Common myeloid progenitor, CD34-positive (primary cell): ENCODE results near the gene FCN1.

Experiments used
- CTCF ChIA-PET: fragments of 350-600 bp; sonication (Branson Sonifier 250); formaldehyde crosslinking; loops from one replicate; lab custom pipeline; 2021; ENCODE audit warnings: antibody characterized with exemption; lab: Charles Lee
- POLR2A ChIA-PET: fragments of 350-600 bp; sonication (Branson Sonifier 250); formaldehyde crosslinking; loops from one replicate; lab custom pipeline; 2021; ENCODE audit warnings: antibody characterized with exemption; lab: Charles Lee
- DNase-seq, 3 donors: peaks; one replicate each; pipeline versions ENCODE4 v3.0.0 to v3.0.0-alpha.2; 2013
- H3K27ac ChIP-seq, 2 experiments: 1 replicate in 1 of 2; 2 replicates in 1 of 2; pipeline ENCODE4 v1.7.0; 2013; ENCODE audit warnings: inconsistent platforms in 2 of 2, low read length in 2 of 2, mild to moderate bottlenecking in 2 of 2, low read depth in 1 of 2, moderate library complexity in 1 of 2; ENCODE audit not compliant: severe bottlenecking in 2 of 2, insufficient read depth in 1 of 2, poor library complexity in 1 of 2
- H3K27me3 ChIP-seq, 5 experiments: replicated peaks in 2 of 5; 1 replicate in 3 of 5; 2 replicates in 2 of 5; pipeline versions ENCODE4 v1.6.1 to v1.7.0; 2013; ENCODE audit warnings: low read length in 4 of 5, mild to moderate bottlenecking in 2 of 5, moderate library complexity in 2 of 5, inconsistent platforms in 1 of 5; ENCODE audit not compliant: insufficient read depth in 5 of 5, control insufficient read depth in 4 of 5
- H3K36me3 ChIP-seq, 4 experiments: 1 replicate in 2 of 4; 2 replicates in 2 of 4; pipeline versions ENCODE4 v1.6.1 to v1.7.0; 2013; ENCODE audit warnings: low read length in 3 of 4, control low read depth in 1 of 4, mild to moderate bottlenecking in 1 of 4; ENCODE audit not compliant: control insufficient read depth in 4 of 4, insufficient read depth in 4 of 4
- H3K4me1 ChIP-seq, 4 experiments: 1 replicate in 3 of 4; 2 replicates in 1 of 4; pipeline versions ENCODE4 v1.6.1 to v1.7.1; 2013; ENCODE audit warnings: low read length in 3 of 4, mild to moderate bottlenecking in 3 of 4, control low read depth in 1 of 4, inconsistent platforms in 1 of 4, moderate library complexity in 1 of 4; ENCODE audit not compliant: control insufficient read depth in 4 of 4, insufficient read depth in 4 of 4; ENCODE audit errors: control extremely low read depth in 1 of 4
- H3K4me3 ChIP-seq, 7 experiments: 1 replicate in 4 of 7; 2 replicates in 3 of 7; pipeline versions ENCODE4 v1.5.1 to v1.7.0; 2013; ENCODE audit warnings: mild to moderate bottlenecking in 7 of 7, low read length in 6 of 7, moderate library complexity in 6 of 7, inconsistent platforms in 2 of 7, low read depth in 2 of 7, control low read depth in 1 of 7; ENCODE audit not compliant: insufficient read depth in 4 of 7, control insufficient read depth in 1 of 7; ENCODE audit errors: extremely low read depth in 1 of 7
- H3K9me3 ChIP-seq, 5 experiments: 1 replicate in 4 of 5; 2 replicates in 1 of 5; pipeline versions ENCODE4 v1.6.1 to v1.7.1; 2013; ENCODE audit warnings: low read length in 4 of 5, mild to moderate bottlenecking in 2 of 5, inconsistent platforms in 1 of 5, low read depth in 1 of 5, moderate library complexity in 1 of 5; ENCODE audit not compliant: control insufficient read depth in 4 of 5, insufficient read depth in 2 of 5; ENCODE audit errors: control extremely low read depth in 1 of 5
- WGBS: methylation state at CpG from one replicate; pipeline ENCODE4 v1.1.5; 2013; ENCODE audit not compliant: insufficient coverage; 5-methylcytosine and 5-hydroxymethylcytosine counted together

Gene FCN1

DNA sequence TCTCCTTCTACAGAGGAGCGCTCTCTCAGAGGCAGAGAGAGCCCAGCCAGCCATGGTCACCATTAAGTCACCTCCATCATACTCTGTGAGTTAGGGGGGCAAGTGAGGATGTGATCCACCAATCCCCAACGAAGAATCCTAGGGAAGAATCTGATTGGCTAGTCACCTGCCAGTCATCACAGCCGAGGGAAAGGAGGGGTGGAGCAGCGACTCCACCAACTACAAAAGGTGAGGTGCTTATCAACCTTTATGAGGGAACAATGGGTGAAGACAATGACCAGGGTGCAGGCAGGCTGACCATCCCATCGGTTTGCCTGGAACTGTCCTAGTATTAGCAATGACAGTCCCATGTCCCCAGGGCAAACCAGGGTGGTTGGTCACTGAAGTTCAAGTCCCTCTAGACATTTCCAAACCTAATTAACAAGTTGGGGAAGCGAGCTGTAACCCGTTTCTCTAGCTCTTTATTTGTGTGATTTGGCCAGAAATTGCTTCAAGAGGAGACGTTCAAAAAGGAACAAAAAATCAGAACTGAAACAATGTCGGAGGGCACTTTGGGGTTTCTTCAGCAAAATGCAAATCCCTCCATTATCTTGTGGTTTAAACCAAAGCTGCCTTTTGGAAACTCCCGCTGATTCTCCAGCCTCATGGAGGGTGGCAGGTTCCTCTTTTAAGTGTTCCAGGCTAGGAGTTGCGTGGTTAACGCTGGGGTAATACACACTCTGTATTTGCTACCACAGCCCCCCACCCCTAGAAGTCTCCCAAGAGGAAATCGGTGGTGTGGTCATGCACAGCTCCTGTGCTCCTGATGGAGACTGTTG is 18.8 kb upstream of the FCN1 start:
- Histone ChIP-seq H3K9me3 (no peaks in the 10 kb centered on the region), H3K36me3 (no peaks in the 10 kb centered on the region), H3K4me3 (no peak overlapping the region), H3K27me3 (peaks cover 0 to 5% (median 0%) of the 10 kb centered on the region in 5 experiments), H3K4me1 (peaks cover 0 to 23% (median 2%) of the 10 kb centered on the region in 4 experiments), H3K27ac (no peak overlapping the region)
- POLR2A ChIA-PET = no interaction called here
- 66% methylated on average over 12 of the region's 13 CpGs for WGBS
- DNase-seq = peak in 2 of 3 donors; percentile 68 to 70
- CTCF ChIA-PET = no interaction called here

DNA sequence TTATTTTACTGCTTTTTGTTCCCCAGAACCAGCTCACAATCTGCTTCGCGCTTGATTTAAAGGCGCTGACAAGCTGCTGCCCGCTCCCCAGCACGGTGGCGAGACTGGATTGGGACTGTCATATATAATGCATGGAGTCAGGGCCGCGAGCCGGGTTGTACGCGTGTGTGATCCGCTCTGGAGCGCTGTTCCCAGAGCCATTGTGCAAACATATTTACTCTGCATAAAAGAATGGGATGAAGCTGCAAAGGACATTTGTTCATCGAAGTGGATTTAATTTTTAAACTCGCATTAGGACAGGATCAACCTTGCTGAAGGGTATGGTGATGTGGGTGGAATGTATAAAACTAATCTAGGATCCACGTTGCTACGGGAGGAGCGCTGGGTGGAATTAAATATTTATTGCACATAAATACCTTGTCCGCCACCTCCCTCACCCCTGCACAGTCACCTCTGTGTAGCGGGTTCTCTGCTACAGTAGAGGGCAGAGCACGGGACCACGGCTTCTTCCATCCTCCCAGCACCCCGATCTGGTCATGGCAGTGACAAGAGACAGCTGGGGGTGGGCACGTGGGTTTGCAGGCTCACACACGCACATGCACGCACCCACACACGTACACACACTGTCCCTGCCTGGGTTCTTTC is 18.1 kb upstream of the FCN1 start:
- ChIA-PET POLR2A (no interaction called here), CTCF (interaction anchor here (0.8 kb wide), 1 partner anchor 20 kb away, joined by 3 read pairs; no protein-coding TSS in a partner anchor)
- DNase-seq = no peak
- 93% methylated on average over 22 of the region's 27 CpGs for WGBS
- Histone ChIP-seq H3K36me3 (no peaks in the 10 kb centered on the region), H3K4me3 (no peak overlapping the region), H3K27me3 (peaks cover 0 to 5% (median 0%) of the 10 kb centered on the region in 5 experiments), H3K9me3 (no peaks in the 10 kb centered on the region), H3K27ac (no peak overlapping the region), H3K4me1 (peaks cover 0 to 23% (median 2%) of the 10 kb centered on the region in 4 experiments)

DNA sequence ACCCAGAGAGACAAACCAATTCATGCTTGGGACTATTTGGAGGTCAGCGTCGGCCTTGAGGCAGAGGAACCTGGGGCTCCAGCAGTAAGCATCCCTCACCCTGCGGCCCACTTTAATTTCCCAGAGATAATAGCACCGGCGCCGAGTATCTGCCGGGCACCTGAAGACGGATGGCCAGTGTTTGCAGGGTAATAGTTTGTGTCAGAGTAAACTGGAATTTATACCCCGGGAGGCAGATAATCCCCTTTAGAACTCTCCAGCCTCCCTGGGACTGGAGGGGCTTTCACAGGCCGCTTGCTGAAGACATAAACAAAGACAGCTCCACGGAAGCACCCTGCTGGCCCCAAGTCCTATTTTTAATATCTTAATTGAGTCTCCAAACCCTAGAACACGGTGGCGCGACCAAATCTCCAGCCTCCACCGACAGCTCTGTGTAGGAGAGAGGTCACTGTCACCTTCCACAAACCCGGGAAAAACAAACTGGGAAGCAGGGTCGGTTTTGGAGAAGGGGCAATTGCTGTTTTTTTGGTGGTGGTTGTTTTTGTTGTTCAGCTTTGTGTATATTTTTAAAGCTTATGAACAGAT is 17.4 kb upstream of the FCN1 start:
- Histone ChIP-seq H3K27me3 (peaks cover 0 to 5% (median 0%) of the 10 kb centered on the region in 5 experiments), H3K4me3 (no peak overlapping the region), H3K27ac (no peak overlapping the region), H3K9me3 (no peaks in the 10 kb centered on the region), H3K36me3 (no peaks in the 10 kb centered on the region), H3K4me1 (peaks cover 2 to 24% (median 4%) of the 10 kb centered on the region in 4 experiments)
- CTCF ChIA-PET = interaction anchor here (0.8 kb wide), 1 partner anchor 21 kb away, joined by 3 read pairs; no protein-coding TSS in a partner anchor
- no peak for DNase-seq
- POLR2A ChIA-PET = no interaction called here
- WGBS = 95% methylated on average over 16 of the region's 17 CpGs

DNA sequence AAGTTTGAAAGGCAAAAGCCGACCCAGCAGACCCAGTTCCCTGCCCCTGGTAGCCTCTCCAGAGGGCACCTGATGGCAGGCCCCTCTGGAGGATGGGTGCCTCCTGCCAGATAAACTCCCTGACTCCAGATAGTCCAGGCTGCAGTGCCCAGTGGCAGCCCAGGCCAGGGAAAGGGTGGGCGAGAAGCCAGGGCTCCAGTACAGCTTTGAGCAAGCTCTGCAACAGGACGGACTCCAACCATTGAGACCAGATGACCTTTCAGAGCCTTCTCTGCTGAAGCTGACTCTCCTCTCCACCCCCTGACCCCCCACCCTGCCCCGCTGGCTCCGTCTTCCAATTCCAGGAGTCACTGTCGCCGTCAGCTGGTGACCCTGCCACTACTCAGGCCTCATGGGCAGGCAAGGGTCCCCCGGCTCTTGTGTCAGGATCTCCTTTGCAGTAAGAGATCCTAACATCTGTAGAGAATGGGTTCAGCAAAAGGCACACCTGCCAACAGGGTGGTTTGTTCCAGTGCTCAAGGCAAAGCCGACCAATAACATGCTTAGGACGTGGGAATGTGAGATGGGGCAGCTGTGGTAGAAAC is 15.5 kb upstream of the FCN1 start:
- DNase-seq = no peak
- CTCF ChIA-PET = no interaction called here
- Histone ChIP-seq H3K4me3 (no peak overlapping the region), H3K27me3 (peaks cover 0 to 5% (median 0%) of the 10 kb centered on the region in 5 experiments), H3K9me3 (no peaks in the 10 kb centered on the region), H3K27ac (no peak overlapping the region), H3K4me1 (peaks cover 6 to 44% (median 21%) of the 10 kb centered on the region in 4 experiments), H3K36me3 (no peaks in the 10 kb centered on the region)
- 96% methylated on average over 9 of the region's 10 CpGs for WGBS
- POLR2A ChIA-PET = no interaction called here

DNA sequence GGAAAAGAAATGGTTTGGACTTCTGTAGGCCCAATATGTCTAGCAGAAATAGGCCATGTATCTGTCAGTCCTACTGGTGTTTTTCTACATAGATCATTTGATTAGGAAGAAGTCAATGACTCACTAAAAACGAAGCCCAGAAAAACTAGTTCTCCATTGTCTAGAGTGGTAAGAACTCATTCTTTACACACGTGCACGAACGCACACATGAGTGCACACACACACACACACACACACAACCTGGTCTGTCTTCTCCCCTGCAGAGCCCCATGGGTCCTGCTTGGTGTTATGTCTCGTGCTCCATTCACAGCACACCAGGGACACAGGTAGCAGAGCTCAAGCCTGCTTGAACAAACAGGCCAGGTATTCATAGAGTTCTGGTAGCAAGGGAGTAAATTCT is 14.9 kb upstream of the FCN1 start:
- Histone ChIP-seq H3K27ac (no peak overlapping the region), H3K9me3 (no peaks in the 10 kb centered on the region), H3K4me1 (peaks cover 6 to 42% (median 23%) of the 10 kb centered on the region in 4 experiments), H3K36me3 (no peaks in the 10 kb centered on the region), H3K27me3 (peaks cover 0 to 3% (median 0%) of the 10 kb centered on the region in 5 experiments), H3K4me3 (no peak overlapping the region)
- DNase-seq = no peak
- ChIA-PET POLR2A (no interaction called here), CTCF (no interaction called here)
- WGBS = 94% methylated on average over 3 of the region's 5 CpGs

DNA sequence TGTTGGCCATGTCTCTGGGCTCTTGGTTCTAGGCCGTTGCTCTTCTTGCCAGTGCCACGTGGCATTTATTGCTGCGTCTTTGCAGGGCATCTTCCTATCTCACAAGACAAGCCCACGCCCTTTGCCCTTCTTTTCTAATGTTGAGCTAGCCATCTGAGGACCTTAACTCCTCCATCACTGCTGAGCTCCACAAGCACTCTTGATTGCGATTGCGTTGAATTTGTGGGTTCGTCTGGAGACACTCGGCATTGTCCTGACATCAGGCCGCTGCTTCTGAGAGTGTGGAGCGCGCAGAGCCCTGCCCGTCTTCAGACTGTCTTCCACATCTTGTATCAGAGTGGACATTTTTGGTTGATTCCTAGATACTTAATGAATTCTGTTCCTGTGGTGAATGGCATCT is 14.5 kb upstream of the FCN1 start:
- POLR2A ChIA-PET = no interaction called here
- H3K4me3 ChIP-seq = no peak overlapping the region
- peaks cover 6 to 37% (median 22%) of the 10 kb centered on the region in 4 experiments for H3K4me1 ChIP-seq
- WGBS = 94% methylated on average over 12 of the region's 12 CpGs
- peaks cover 0 to 3% (median 0%) of the 10 kb centered on the region in 5 experiments for H3K27me3 ChIP-seq
- no peaks in the 10 kb centered on the region for H3K9me3 ChIP-seq
- CTCF ChIA-PET = no interaction called here
- H3K36me3 ChIP-seq = no peaks in the 10 kb centered on the region
- DNase-seq = no peak
- H3K27ac ChIP-seq = no peak overlapping the region
